Endothelial cell (in vitro differentiated cells): ENCODE measurements around the gene CCDC13. TPM values are rescaled to one million over a fixed set of nuclear protein-coding genes. Genes with fewer than 3 reads are reported as not detected.

ENCODE experiments used
- DNase-seq: peaks from one replicate; pipeline ENCODE4 v3.0.0; 2021; ENCODE audit warnings: low spot score
- H3K27ac Mint-ChIP-seq: one replicate; pipeline ENCODE4 v1.8.0; 2021; ENCODE audit warnings: mixed read lengths, inconsistent platforms; ENCODE audit not compliant: unreplicated experiment
- H3K27me3 Mint-ChIP-seq: one replicate; pipeline ENCODE4 v1.8.0; 2021; ENCODE audit warnings: mild to moderate bottlenecking, moderate library complexity, mixed read lengths, inconsistent platforms; ENCODE audit not compliant: unreplicated experiment
- H3K36me3 Mint-ChIP-seq: one replicate; pipeline ENCODE4 v1.8.0; 2021; ENCODE audit warnings: mild to moderate bottlenecking, low read depth, mixed read lengths, inconsistent platforms; ENCODE audit not compliant: unreplicated experiment
- H3K4me1 Mint-ChIP-seq: one replicate; pipeline ENCODE4 v1.8.0; 2021; ENCODE audit warnings: mild to moderate bottlenecking, mixed read lengths, inconsistent platforms; ENCODE audit not compliant: unreplicated experiment
- H3K4me3 Mint-ChIP-seq: one replicate; pipeline ENCODE4 v1.8.0; 2021; ENCODE audit warnings: mild to moderate bottlenecking, mixed read lengths, inconsistent platforms; ENCODE audit not compliant: unreplicated experiment
- H3K9me3 Mint-ChIP-seq: one replicate; pipeline ENCODE4 v1.8.0; 2021; ENCODE audit warnings: mixed read lengths, inconsistent platforms; ENCODE audit not compliant: unreplicated experiment
- CTCF ChIP-seq: fragments of 200-600 bp; sonication (generic); IDR thresholded peaks from one replicate; pipeline ENCODE4 v1.5.0; 2021; ENCODE audit warnings: antibody characterized with exemption; ENCODE audit not compliant: unreplicated experiment
- total RNA-seq: library from RNA; stranded (reverse); fragmentation: NEBNext Ultra II Directional; extraction: Animal tissue kit (Norgen Biotek cat#: 25700); gene quantifications from one replicate; pipeline ENCODE4 v1.2.1, GENCODE V29; 2021; ENCODE audit not compliant: unreplicated experiment

CCDC13 gene
- total RNA-seq, 1 donor from 2014 or later: 0.41 TPM

GRCh38 chr3:42731476-42732195 lies 41.4 kb downstream of the CCDC13 start:
- Mint-ChIP-seq H3K9me3 (no peaks in the 10 kb centered on the region), H3K27me3 (peaks cover 9% of the 10 kb centered on the region), H3K4me3 (no peak overlapping the region), H3K27ac (no peak overlapping the region), H3K36me3 (no peaks in the 10 kb centered on the region), H3K4me1 (no peaks in the 10 kb centered on the region)
- DNase-seq: no peak
- TF ChIP-seq CTCF: no peak

- no peak for TF ChIP-seq CTCF
- Mint-ChIP-seq H3K27ac (no peak overlapping the region), H3K4me3 (no peak overlapping the region), H3K27me3 (peaks cover 9% of the 10 kb centered on the region), H3K9me3 (no peaks in the 10 kb centered on the region), H3K36me3 (no peaks in the 10 kb centered on the region), H3K4me1 (no peaks in the 10 kb centered on the region)
- DNase-seq: no peak
Measured at GRCh38 chr3:42730706-42731420, 42.2 kb downstream of the CCDC13 start.

- Mint-ChIP-seq H3K4me3 (no peak overlapping the region), H3K9me3 (no peaks in the 10 kb centered on the region)
Measured at GRCh38 chr3:42730294-42730693, 42.8 kb downstream of the CCDC13 start.

GRCh38 chr3:42729404-42730145 lies 43.5 kb downstream of the CCDC13 start:
- H3K36me3 Mint-ChIP-seq: no peaks in the 10 kb centered on the region
- DNase-seq: no peak
- peaks cover 4% of the 10 kb centered on the region for H3K27me3 Mint-ChIP-seq
- H3K4me3 Mint-ChIP-seq: no peak overlapping the region
- no peak overlapping the region for H3K27ac Mint-ChIP-seq
- no peaks in the 10 kb centered on the region for H3K4me1 Mint-ChIP-seq
- no peaks in the 10 kb centered on the region for H3K9me3 Mint-ChIP-seq
- no peak for TF ChIP-seq CTCF

More at GRCh38 chr3:42730294-42730693, 42.8 kb downstream of the CCDC13 start:
- no peak for TF ChIP-seq CTCF
- Mint-ChIP-seq H3K36me3 (no peaks in the 10 kb centered on the region), H3K4me1 (no peaks in the 10 kb centered on the region), H3K27ac (no peak overlapping the region), H3K27me3 (peaks cover 7% of the 10 kb centered on the region)
- no peak for DNase-seq
